Glomerular visceral epithelial cell (primary cell): Measurements from ENCODE around the gene NFIL3.
"Not testable (repeated sequence)": the region's sequence is repeated elsewhere in the genome, so short reads cannot be mapped to it uniquely, and the experiment has no call there.

Source experiments
- DNase-seq: peaks from one replicate; pipeline ENCODE4 v3.0.0-alpha.2; 2016; ENCODE audit errors: extremely low spot score

Gene NFIL3

GRCh38 chr9:91423785-91424402 is at the start of gene NFIL3:
NFIL3 (minus strand) TSS chr9:91423832; CDS start chr9:91410734, 13,098 bp downstream.
- DNase-seq = peak; percentile 88

- not testable (repeated sequence) for DNase-seq
These were observed 47.9 kb upstream of the NFIL3 start for GRCh38 chr9:91471524-91471923.

GRCh38 chr9:91465420-91465819 is 41.8 kb upstream of the NFIL3 start:
- DNase-seq = no peak

- no peak for DNase-seq
These were observed 35.3 kb upstream of the NFIL3 start for GRCh38 chr9:91458906-91459305.

GRCh38 chr9:91452844-91453243 is 29.2 kb upstream of the NFIL3 start:
- no peak for DNase-seq

- DNase-seq = no peak
These were observed 28.0 kb upstream of the NFIL3 start for GRCh38 chr9:91451431-91452270.

- no peak for DNase-seq
These were observed 21.5 kb upstream of the NFIL3 start for GRCh38 chr9:91445135-91445534.

- DNase-seq = no peak
These were observed 20.4 kb upstream of the NFIL3 start for GRCh38 chr9:91443994-91444392.

GRCh38 chr9:91443321-91443993 is 19.8 kb upstream of the NFIL3 start:
- DNase-seq = no peak

- DNase-seq = no peak
These were observed 13.2 kb upstream of the NFIL3 start for GRCh38 chr9:91436841-91437240.

- DNase-seq = peak; percentile 76
These were observed 9.5 kb upstream of the NFIL3 start for GRCh38 chr9:91433180-91433579.

GRCh38 chr9:91431485-91431884 is 7.9 kb upstream of the NFIL3 start:
- DNase-seq = no peak

GRCh38 chr9:91429501-91429900 is 5.9 kb upstream of the NFIL3 start:
- no peak for DNase-seq

GRCh38 chr9:91428927-91429351 is 5.3 kb upstream of the NFIL3 start:
- DNase-seq = no peak

GRCh38 chr9:91428436-91428835 is 4.8 kb upstream of the NFIL3 start:
- DNase-seq = no peak

- peak; percentile 66 for DNase-seq
These were observed 4.2 kb upstream of the NFIL3 start for GRCh38 chr9:91427873-91428272.

- DNase-seq = peak; percentile 74
These were observed 2.6 kb upstream of the NFIL3 start for GRCh38 chr9:91426123-91426745.

GRCh38 chr9:91425271-91425670 is 1.6 kb upstream of the NFIL3 start:
- no peak for DNase-seq

- DNase-seq = peak; percentile 57
These were observed 958 bp upstream of the NFIL3 start for GRCh38 chr9:91424403-91425176.

GRCh38 chr9:91422758-91423711 is 597 bp downstream of the NFIL3 start:
- peak; percentile 72 for DNase-seq
